Neuron (in vitro differentiated cells): ENCODE results near the gene DNAH7.
"Not testable (repeated sequence)": the region's sequence is repeated elsewhere in the genome, so short reads cannot be mapped to it uniquely, and the experiment has no call there.

ENCODE experiments used
- H2AFZ ChIP-seq: one replicate; pipeline ENCODE4 v1.6.1; 2013; ENCODE audit warnings: low read depth, mild to moderate bottlenecking, inconsistent platforms, low read length, moderate library complexity
- H3K27me3 ChIP-seq: one replicate; pipeline ENCODE4 v1.6.1; 2013; ENCODE audit warnings: low read length; ENCODE audit not compliant: insufficient read depth
- H3K36me3 ChIP-seq: one replicate; pipeline ENCODE4 v1.6.1; 2013; ENCODE audit warnings: low read length; ENCODE audit not compliant: insufficient read depth
- H3K4me1 ChIP-seq: one replicate; pipeline ENCODE4 v1.6.1; 2013; ENCODE audit warnings: low read length; ENCODE audit not compliant: insufficient read depth
- H3K4me3 ChIP-seq: 2 replicates; pipeline ENCODE4 v1.5.1; 2013; ENCODE audit warnings: mild to moderate bottlenecking, low read length, moderate library complexity
- H3K9me3 ChIP-seq: one replicate; pipeline ENCODE4 v1.6.1; 2013; ENCODE audit warnings: low read length

The DNAH7 gene

DNA sequence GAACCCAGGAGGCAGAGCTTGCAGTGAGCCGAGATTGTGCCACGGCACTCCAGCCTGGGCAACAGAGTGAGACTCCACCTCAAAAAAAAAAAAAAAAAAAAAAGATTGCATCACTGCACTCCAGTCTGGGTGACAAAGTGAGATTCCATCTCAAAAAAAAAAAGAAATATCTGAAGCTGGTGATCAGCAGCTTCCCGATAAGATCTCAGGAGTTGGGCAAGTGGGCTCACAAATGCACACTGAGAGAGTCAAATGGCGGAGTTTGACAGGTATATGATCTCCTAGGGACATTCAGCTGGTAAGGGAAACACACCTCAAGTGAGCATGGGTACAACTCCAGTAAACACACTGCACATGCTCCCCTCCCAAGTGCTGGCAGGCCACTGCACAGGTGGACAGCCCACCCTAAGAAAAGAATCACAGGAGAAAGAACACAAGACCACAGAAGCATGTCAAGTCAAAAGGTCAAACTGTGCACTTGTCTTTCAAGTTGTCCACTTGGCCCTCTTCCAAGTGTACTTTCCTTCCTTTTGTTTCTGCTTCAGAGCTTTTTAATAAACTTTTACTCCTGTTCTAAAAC, 151.5 kb downstream of the DNAH7 start:
- H3K27me3 ChIP-seq, H3K4me3 ChIP-seq, H3K36me3 ChIP-seq, H3K4me1 ChIP-seq, H2AFZ ChIP-seq, H3K9me3 ChIP-seq: not testable (repeated sequence)

DNA sequence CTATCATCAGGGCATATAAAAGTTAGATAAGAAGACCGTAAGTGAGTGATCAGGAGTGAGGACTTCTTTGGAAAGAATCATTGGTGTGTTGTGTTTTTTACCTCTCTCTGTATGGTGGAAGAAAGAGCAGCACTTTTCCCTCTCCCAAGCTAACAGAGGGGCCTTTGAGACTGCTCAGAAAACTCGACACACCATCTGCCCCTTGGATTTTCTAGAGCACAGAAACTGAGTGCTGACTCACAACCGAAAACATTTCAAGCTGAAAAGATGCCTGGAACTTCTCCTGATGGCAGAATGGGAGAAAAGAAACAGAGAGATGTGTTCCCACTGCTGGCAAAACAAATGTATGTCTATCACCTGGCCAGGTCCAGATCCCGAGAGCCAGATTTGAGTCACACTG, 156.6 kb downstream of the DNAH7 start:
- H3K4me3 ChIP-seq, result no peak overlapping the region
- H2AFZ ChIP-seq, result no peak overlapping the region
- no peaks in the 10 kb centered on the region for H3K9me3 ChIP-seq
- H3K27me3 ChIP-seq, result no peaks in the 10 kb centered on the region
- H3K4me1 ChIP-seq, result no peaks in the 10 kb centered on the region
- H3K36me3 ChIP-seq, result no peaks in the 10 kb centered on the region

DNA sequence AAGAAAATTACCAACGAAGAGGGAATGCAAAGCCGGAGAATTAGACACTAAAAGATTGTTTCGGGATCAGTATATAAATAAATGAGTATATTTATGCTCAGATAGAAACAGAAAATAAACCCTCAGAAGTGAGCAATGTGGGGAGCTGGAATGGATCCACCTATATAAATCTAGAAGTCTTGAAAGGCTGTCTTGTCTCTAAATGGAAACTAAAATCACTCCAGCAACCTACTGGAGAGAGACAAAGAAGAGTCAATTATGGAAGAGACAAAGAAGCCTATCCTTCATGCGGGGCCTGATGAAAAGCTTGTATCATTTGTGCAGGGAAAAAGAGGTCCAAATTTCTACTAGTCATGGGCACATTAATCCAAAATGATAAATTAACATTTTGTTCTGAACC, 158.1 kb downstream of the DNAH7 start:
- Histone ChIP-seq H2AFZ (no peak overlapping the region), H3K4me3 (no peak overlapping the region), H3K9me3 (no peaks in the 10 kb centered on the region), H3K4me1 (no peaks in the 10 kb centered on the region), H3K36me3 (no peaks in the 10 kb centered on the region), H3K27me3 (no peaks in the 10 kb centered on the region)

DNA sequence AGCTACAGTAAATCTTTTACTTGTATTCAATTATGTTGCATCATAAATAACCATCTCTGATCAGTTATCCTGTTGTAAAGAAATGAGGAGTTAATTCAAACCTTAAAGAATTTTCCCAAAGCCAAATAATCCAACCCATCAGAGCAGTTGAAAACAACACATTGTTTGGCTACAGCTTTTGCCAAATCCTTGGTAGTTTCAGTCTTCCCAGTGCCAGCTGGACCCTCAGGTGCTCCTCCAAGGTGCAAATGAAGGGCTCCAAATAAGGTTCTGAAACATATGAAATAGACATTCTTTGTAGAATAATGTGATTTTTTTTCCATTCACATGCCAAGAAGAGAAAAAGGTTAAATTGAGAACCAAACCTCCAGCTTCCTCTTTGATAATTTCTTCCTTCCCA, 158.7 kb downstream of the DNAH7 start:
- no peaks in the 10 kb centered on the region for H3K36me3 ChIP-seq
- no peaks in the 10 kb centered on the region for H3K4me1 ChIP-seq
- no peaks in the 10 kb centered on the region for H3K27me3 ChIP-seq
- H3K4me3 ChIP-seq, result no peak overlapping the region
- no peaks in the 10 kb centered on the region for H3K9me3 ChIP-seq
- no peak overlapping the region for H2AFZ ChIP-seq

DNA sequence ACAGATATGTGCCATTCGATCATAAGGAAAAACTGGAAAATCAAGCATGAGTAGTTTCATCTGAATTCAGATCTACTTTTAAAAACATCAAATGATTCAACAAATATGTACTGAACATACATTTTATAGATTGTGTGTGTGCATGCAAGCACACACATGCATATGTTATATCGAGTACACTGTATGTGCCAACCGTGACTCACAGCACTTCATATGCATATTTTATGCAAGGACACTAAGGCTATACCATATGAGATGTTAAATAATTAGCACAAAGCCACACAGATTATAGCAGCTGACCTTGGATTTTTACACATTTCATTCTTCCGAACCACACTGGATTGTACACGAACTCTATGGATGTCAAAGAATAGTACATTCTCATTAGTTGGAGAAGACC, 161.2 kb downstream of the DNAH7 start:
- Histone ChIP-seq H3K4me3 (no peak overlapping the region), H3K27me3 (no peaks in the 10 kb centered on the region), H2AFZ (no peak overlapping the region), H3K36me3 (no peaks in the 10 kb centered on the region), H3K4me1 (no peaks in the 10 kb centered on the region), H3K9me3 (no peaks in the 10 kb centered on the region)

DNA sequence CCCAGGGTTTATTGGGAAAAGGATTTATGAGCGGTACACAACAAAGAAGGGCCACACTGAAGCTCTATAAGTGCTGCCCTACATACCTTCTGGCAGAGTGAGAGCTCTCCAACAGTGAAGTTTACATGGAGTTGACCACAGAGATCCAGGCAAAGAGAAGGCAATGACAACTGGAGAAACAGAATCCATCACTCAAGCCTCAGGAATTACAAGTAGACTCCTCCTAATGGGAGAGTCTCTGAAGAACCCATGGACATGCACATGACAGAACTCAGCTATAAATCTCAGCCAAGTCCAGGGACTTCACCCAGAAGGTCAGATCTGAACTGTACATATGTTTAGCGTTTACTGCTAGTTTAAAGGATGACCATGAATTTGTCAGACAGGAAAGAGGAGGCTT, 164.7 kb downstream of the DNAH7 start:
- no peaks in the 10 kb centered on the region for H3K27me3 ChIP-seq
- H3K9me3 ChIP-seq, result no peaks in the 10 kb centered on the region
- no peaks in the 10 kb centered on the region for H3K4me1 ChIP-seq
- H3K4me3 ChIP-seq, result no peak overlapping the region
- no peaks in the 10 kb centered on the region for H3K36me3 ChIP-seq
- H2AFZ ChIP-seq, result no peak overlapping the region

DNA sequence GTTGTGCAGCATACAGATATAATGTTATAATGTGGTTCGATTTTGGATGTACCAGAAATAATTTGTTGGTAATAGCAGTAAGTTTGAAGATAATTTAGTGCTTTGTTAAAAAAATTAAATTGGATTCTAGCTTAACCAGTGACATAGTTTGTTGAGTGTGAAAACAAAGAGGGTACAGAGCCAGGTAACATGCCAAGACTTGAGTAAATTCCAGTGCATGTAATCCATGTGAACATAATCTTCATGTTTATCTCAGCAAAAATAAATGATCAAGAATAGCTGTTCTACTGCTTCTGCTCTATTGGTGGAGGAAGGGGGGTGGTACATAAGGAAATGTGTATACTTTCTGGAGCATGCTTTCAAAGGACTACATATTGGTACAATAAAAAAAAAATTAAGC, 165.8 kb downstream of the DNAH7 start:
- Histone ChIP-seq H3K36me3 (no peaks in the 10 kb centered on the region), H2AFZ (no peak overlapping the region), H3K27me3 (no peaks in the 10 kb centered on the region), H3K4me3 (no peak overlapping the region), H3K4me1 (no peaks in the 10 kb centered on the region), H3K9me3 (no peaks in the 10 kb centered on the region)

DNA sequence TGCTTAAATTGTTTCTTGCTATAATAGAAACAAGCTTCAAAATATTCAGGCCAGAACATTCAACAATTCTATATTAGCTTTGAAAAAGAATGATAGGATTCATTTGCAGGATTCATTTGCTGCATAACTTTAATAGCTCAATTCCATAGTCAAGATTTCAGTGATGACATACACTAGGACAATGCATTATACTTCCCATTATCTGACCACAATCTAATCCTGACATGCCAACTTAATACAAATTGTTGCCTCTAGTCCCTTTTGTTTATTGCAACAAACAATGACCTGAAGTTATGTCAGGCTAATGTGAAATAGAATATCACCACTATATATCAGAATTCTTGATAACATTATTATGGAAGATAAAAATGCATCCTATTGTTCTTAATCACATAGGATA, 169.4 kb downstream of the DNAH7 start:
- H2AFZ ChIP-seq, result no peak overlapping the region
- H3K4me3 ChIP-seq, result no peak overlapping the region
- H3K4me1 ChIP-seq, result no peaks in the 10 kb centered on the region
- H3K27me3 ChIP-seq, result no peaks in the 10 kb centered on the region
- H3K36me3 ChIP-seq, result no peaks in the 10 kb centered on the region
- H3K9me3 ChIP-seq, result no peaks in the 10 kb centered on the region

DNA sequence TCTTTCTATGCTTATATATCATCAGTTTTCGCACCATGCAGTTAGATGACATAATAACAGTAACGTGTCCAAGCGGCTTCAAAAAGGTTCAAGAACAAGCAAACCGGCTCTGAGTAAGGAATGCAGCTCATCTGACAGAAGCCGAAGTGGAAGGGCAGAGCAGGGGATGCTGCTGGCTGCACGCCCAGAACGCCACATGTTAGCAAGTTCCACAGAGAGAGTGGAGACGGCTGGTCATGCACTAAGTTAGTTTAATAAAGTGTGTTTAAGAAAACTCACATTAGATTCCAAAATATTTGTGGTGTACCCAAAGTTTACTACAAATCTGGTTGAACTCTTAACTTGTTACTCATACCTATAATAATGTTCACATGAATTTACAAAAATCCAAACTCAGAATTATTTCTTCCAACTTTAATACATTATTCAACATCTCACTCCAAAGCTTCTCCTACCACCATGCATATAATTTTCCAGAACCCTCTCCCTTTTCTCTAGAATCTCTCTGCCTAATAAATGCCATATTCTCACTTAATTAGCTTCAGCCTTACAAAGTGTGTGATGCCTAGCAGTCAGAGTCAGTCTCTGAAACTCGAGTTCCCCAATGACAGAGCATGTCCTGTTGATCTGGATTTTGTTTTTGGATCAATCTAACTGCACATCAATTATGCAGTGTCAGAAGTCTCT, 170.0 kb downstream of the DNAH7 start:
- Histone ChIP-seq H3K36me3 (no peaks in the 10 kb centered on the region), H2AFZ (no peak overlapping the region), H3K4me1 (no peaks in the 10 kb centered on the region), H3K9me3 (no peaks in the 10 kb centered on the region), H3K4me3 (no peak overlapping the region), H3K27me3 (no peaks in the 10 kb centered on the region)

DNA sequence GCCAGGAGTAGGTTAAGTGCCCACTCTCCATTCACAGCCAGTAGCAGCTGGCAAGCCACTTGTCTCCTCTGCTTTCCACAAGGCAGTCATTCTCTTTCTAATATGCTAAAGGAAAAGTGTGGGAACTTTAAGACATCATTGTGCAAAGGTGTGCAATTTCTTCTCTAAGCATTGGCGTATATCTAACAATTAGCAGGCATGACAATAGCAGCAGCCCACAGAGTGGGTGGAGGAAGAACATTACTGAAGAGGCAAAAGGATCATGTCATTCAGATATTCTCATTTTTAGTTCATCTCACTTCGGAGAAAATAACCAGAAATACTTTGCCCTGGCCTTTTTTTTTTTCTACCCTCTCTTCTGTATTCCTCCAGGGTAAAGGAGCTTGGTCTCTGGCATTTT, 177.6 kb downstream of the DNAH7 start:
- H3K27me3 ChIP-seq, result no peaks in the 10 kb centered on the region
- H3K36me3 ChIP-seq, result no peaks in the 10 kb centered on the region
- H3K4me3 ChIP-seq, result no peak overlapping the region
- H3K9me3 ChIP-seq, result no peaks in the 10 kb centered on the region
- H3K4me1 ChIP-seq, result no peaks in the 10 kb centered on the region
- no peak overlapping the region for H2AFZ ChIP-seq

DNA sequence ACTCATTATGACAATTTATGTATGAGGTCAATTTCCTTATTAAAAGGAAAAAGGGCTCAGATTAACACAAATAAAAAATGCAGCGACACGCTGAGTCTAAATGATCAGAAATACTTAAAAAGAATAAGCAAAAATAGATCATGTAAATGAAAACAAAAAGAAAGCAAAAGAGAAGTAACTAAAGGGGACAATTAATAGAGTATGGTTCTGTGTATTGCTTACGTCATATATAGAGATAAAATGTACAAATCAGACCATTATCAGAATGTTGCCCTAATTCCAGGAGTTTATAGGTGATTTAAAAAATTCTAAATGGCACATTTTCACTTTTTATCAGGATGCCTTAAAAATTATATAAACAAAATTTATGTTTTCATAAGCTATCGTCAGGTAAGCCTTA, 189.5 kb downstream of the DNAH7 start:
- H3K9me3 ChIP-seq, result no peaks in the 10 kb centered on the region
- no peak overlapping the region for H2AFZ ChIP-seq
- no peaks in the 10 kb centered on the region for H3K4me1 ChIP-seq
- H3K36me3 ChIP-seq, result no peaks in the 10 kb centered on the region
- H3K4me3 ChIP-seq, result no peak overlapping the region
- no peaks in the 10 kb centered on the region for H3K27me3 ChIP-seq

DNA sequence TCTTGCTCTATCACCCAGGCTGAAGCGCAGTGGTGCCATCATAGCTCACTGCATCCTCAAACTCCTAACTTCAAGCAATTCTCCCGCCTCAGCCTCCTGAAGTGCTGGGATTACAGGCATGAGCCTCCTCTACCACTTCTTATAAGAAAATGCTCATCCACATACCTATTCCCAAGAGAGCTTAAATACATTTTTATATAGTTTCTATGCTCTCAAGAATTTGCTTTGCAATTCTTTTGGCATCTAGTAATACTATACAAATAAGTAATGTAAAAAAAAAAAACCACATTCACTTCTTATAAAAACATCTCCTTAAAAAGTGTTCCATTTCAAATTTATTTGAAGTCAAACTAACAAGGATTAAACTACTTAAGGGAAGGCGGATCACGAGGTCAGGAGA, 197.3 kb downstream of the DNAH7 start:
- H3K27me3 ChIP-seq, result no peaks in the 10 kb centered on the region
- H3K9me3 ChIP-seq, result no peaks in the 10 kb centered on the region
- H3K36me3 ChIP-seq, result no peaks in the 10 kb centered on the region
- H3K4me3 ChIP-seq, result no peak overlapping the region
- no peaks in the 10 kb centered on the region for H3K4me1 ChIP-seq
- no peak overlapping the region for H2AFZ ChIP-seq

DNA sequence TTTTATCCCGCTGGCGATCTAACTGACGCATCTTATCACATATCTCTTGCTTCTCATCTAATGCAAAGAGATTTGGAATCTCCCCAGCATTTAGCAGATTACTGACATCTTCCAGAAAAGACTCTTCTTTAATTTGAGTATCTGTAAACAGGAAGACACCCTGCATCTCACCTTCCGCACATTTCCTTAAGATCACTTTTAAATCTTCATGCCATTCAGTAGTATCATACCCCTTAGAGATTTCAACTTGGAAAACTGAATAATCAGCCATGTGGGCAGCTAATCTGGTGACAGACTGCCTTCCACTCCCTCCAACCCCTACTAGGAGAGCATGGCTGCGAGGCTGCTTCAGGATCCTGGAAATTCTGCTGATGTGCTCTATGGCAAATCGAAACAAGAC, 204.3 kb downstream of the DNAH7 start:
- Histone ChIP-seq H2AFZ (no peak overlapping the region), H3K9me3 (no peaks in the 10 kb centered on the region), H3K36me3 (no peaks in the 10 kb centered on the region), H3K4me3 (no peak overlapping the region), H3K27me3 (no peaks in the 10 kb centered on the region), H3K4me1 (no peaks in the 10 kb centered on the region)

DNA sequence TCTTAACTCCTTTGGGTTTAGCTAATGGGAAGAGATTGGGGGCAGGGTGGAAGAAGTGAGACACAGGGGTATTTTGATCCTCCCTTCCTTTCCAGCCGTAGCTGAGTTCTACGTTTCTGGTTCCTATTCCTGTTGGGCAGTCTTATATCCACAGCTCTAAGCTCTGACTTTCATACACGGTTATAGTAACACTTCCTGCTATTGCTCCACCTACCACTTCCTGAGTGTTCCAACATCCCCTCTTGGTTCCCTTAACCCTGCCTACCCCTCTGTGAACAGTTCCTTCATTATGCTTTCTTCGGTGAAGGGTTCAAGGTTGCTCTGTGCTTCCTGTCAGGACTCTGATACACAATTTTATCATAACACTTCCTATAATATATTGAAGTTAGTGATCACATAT, 205.1 kb downstream of the DNAH7 start:
- no peak overlapping the region for H2AFZ ChIP-seq
- no peaks in the 10 kb centered on the region for H3K4me1 ChIP-seq
- no peaks in the 10 kb centered on the region for H3K27me3 ChIP-seq
- no peaks in the 10 kb centered on the region for H3K36me3 ChIP-seq
- H3K4me3 ChIP-seq, result no peak overlapping the region
- H3K9me3 ChIP-seq, result no peaks in the 10 kb centered on the region
